WI38 (cell line): ENCODE results near the gene PLCB2.

Experiments
- H3K4me3 ChIP-seq: 2 replicates; pipeline ENCODE4 v1.5.1; 2011; ENCODE audit warnings: low read depth, mild to moderate bottlenecking, control low read depth, low read length
- TF ChIP-seq, protein P1 (sequence below): IDR thresholded peaks from 2 replicates; pipeline ENCODE4 v1.5.1; 2012; ENCODE audit warnings: low read depth, mild to moderate bottlenecking, control low read depth, low read length

The PLCB2 gene

GRCh38 chr15:40307421-40308211 lies at the start of gene PLCB2:
PLCB2 (minus strand) TSS chr15:40307935; CDS start chr15:40307672, 263 bp downstream.
- TF ChIP-seq, protein P1, sequence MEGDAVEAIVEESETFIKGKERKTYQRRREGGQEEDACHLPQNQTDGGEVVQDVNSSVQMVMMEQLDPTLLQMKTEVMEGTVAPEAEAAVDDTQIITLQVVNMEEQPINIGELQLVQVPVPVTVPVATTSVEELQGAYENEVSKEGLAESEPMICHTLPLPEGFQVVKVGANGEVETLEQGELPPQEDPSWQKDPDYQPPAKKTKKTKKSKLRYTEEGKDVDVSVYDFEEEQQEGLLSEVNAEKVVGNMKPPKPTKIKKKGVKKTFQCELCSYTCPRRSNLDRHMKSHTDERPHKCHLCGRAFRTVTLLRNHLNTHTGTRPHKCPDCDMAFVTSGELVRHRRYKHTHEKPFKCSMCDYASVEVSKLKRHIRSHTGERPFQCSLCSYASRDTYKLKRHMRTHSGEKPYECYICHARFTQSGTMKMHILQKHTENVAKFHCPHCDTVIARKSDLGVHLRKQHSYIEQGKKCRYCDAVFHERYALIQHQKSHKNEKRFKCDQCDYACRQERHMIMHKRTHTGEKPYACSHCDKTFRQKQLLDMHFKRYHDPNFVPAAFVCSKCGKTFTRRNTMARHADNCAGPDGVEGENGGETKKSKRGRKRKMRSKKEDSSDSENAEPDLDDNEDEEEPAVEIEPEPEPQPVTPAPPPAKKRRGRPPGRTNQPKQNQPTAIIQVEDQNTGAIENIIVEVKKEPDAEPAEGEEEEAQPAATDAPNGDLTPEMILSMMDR, result peak; percentile 24; the same call in 1 of the 2 replicates
- H3K4me3 ChIP-seq, result no peak within 1 kb of the TSS

DNA sequence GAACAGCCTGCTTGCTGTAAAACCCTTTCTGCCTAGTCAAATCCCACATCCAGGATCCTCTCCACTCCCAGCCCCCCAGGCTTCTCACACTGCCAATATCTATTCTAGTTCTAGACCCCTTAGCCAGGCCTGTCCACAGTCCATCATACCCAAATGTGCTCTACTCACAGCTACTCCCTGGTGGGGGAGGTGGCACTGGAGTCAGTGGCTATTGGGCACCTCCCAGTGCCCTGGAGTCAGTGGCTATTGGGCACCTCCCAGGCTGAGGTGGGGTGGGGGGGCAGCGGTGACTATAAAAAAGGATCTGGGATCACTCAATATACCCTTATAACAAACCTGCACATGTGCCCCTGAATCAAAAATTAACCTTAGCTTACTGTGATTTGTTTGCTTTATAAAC lies 49.5 kb upstream of the PLCB2 start:
- H3K4me3 ChIP-seq, result no peak overlapping the region
- TF ChIP-seq, protein P1, result no peak

GRCh38 chr15:40355976-40356585 lies 48.3 kb upstream of the PLCB2 start:
- TF ChIP-seq, protein P1, result no peak
- H3K4me3 ChIP-seq, result no peak overlapping the region

GRCh38 chr15:40354408-40355171 lies 46.9 kb upstream of the PLCB2 start:
- H3K4me3 ChIP-seq, result no peak overlapping the region
- TF ChIP-seq, protein P1, result peak; percentile 59

GRCh38 chr15:40353697-40354096 lies 46.0 kb upstream of the PLCB2 start:
- H3K4me3 ChIP-seq, result no peak overlapping the region
- TF ChIP-seq, protein P1, result no peak

- H3K4me3 ChIP-seq, result no peak overlapping the region
- TF ChIP-seq, protein P1, result no peak
Measured at GRCh38 chr15:40352281-40352901, 44.7 kb upstream of the PLCB2 start.
